ENCODE measurements around the gene REEP3.

Gene REEP3

GRCh38 chr10:63549810-63550209, 28.6 kb downstream of the REEP3 start:
- Histone ChIP-seq H3K4me1 (ENCODE audit: insufficient read depth, poor library complexity, severe bottlenecking) (peaks cover 42% of the 10 kb centered on the region), H3K27me3 (ENCODE audit: insufficient read depth, poor library complexity, severe bottlenecking) (no peaks in the 10 kb centered on the region), H3K27ac (ENCODE audit: poor library complexity, severe bottlenecking) (no peak overlapping the region), H3K36me3 (ENCODE audit: low read depth) (peaks cover 7% of the 10 kb centered on the region), H3K4me3 (ENCODE audit: severe bottlenecking) (no peak overlapping the region), H3K9me3 (ENCODE audit: severe bottlenecking) (no peaks in the 10 kb centered on the region)
- no peak for DNase-seq (ENCODE audit: low spot score)
- no peak for ATAC-seq (ENCODE audit: low read depth)
- TF ChIP-seq CTCF (IDR thresholded peaks at IDR 0.05; ENCODE audit: poor library complexity, severe bottlenecking) = no peak

- H3K4me1 ChIP-seq (ENCODE audit: insufficient read depth, poor library complexity, severe bottlenecking) = peaks cover 52% of the 10 kb centered on the region
- H3K4me3 ChIP-seq (ENCODE audit: severe bottlenecking) = no peak overlapping the region
- DNase-seq (ENCODE audit: low spot score) (no peak), ATAC-seq (ENCODE audit: low read depth) (peak; percentile 69)
- no peaks in the 10 kb centered on the region for H3K27me3 ChIP-seq (ENCODE audit: insufficient read depth, poor library complexity, severe bottlenecking)
- TF ChIP-seq CTCF (IDR thresholded peaks at IDR 0.05; ENCODE audit: poor library complexity, severe bottlenecking) = no peak
- H3K27ac ChIP-seq (ENCODE audit: poor library complexity, severe bottlenecking) = peak overlapping the region; percentile 98
- no peaks in the 10 kb centered on the region for H3K9me3 ChIP-seq (ENCODE audit: severe bottlenecking)
- peaks cover 9% of the 10 kb centered on the region for H3K36me3 ChIP-seq (ENCODE audit: low read depth)
Observed at GRCh38 chr10:63553031-63553430, 31.8 kb downstream of the REEP3 start.

- H3K27ac ChIP-seq (ENCODE audit: poor library complexity, severe bottlenecking) = peak overlapping the region; percentile 98
Observed at GRCh38 chr10:63553473-63553872, 32.3 kb downstream of the REEP3 start.

GRCh38 chr10:63554657-63555056, 33.5 kb downstream of the REEP3 start:
- H3K4me3 ChIP-seq (ENCODE audit: severe bottlenecking) = no peak overlapping the region
- H3K9me3 ChIP-seq (ENCODE audit: severe bottlenecking) = no peaks in the 10 kb centered on the region
- DNase-seq (ENCODE audit: low spot score) (peak; percentile 55), ATAC-seq (ENCODE audit: low read depth) (peak; percentile 53)
- no peaks in the 10 kb centered on the region for H3K27me3 ChIP-seq (ENCODE audit: insufficient read depth, poor library complexity, severe bottlenecking)
- H3K36me3 ChIP-seq (ENCODE audit: low read depth) = peaks cover 13% of the 10 kb centered on the region
- H3K27ac ChIP-seq (ENCODE audit: poor library complexity, severe bottlenecking) = peak overlapping the region; percentile 98
- TF ChIP-seq CTCF (IDR thresholded peaks at IDR 0.05; ENCODE audit: poor library complexity, severe bottlenecking) = no peak
- H3K4me1 ChIP-seq (ENCODE audit: insufficient read depth, poor library complexity, severe bottlenecking) = peaks cover 52% of the 10 kb centered on the region

More at GRCh38 chr10:63553473-63553872, 32.3 kb downstream of the REEP3 start:
- no peak for TF ChIP-seq CTCF (IDR thresholded peaks at IDR 0.05; ENCODE audit: poor library complexity, severe bottlenecking)
- Histone ChIP-seq H3K4me1 (ENCODE audit: insufficient read depth, poor library complexity, severe bottlenecking) (peaks cover 52% of the 10 kb centered on the region), H3K4me3 (ENCODE audit: severe bottlenecking) (peak overlapping the region; percentile 14), H3K27me3 (ENCODE audit: insufficient read depth, poor library complexity, severe bottlenecking) (no peaks in the 10 kb centered on the region), H3K9me3 (ENCODE audit: severe bottlenecking) (no peaks in the 10 kb centered on the region), H3K36me3 (ENCODE audit: low read depth) (peaks cover 9% of the 10 kb centered on the region)
- ATAC-seq (ENCODE audit: low read depth) = peak; percentile 59
- DNase-seq (ENCODE audit: low spot score) = no peak

- H3K27ac ChIP-seq (ENCODE audit: poor library complexity, severe bottlenecking) = peak overlapping the region; percentile 98
Observed at GRCh38 chr10:63555330-63555729, 34.1 kb downstream of the REEP3 start.

More at GRCh38 chr10:63555330-63555729, 34.1 kb downstream of the REEP3 start:
- Histone ChIP-seq H3K4me1 (ENCODE audit: insufficient read depth, poor library complexity, severe bottlenecking) (peaks cover 52% of the 10 kb centered on the region), H3K36me3 (ENCODE audit: low read depth) (peaks cover 14% of the 10 kb centered on the region), H3K4me3 (ENCODE audit: severe bottlenecking) (no peak overlapping the region), H3K9me3 (ENCODE audit: severe bottlenecking) (no peaks in the 10 kb centered on the region), H3K27me3 (ENCODE audit: insufficient read depth, poor library complexity, severe bottlenecking) (no peaks in the 10 kb centered on the region)
- ATAC-seq (ENCODE audit: low read depth) (no peak), DNase-seq (ENCODE audit: low spot score) (no peak)
- no peak for TF ChIP-seq CTCF (IDR thresholded peaks at IDR 0.05; ENCODE audit: poor library complexity, severe bottlenecking)
